GM12875 (cell line): ENCODE results near the gene IL1B.

Source experiments
- H3K4me3 ChIP-seq: one replicate; pipeline ENCODE4 v1.5.1; 2011; ENCODE audit warnings: low read depth, low read length, control low read depth
- CTCF ChIP-seq: IDR thresholded peaks from 2 replicates; pipeline ENCODE4 v1.5.1; 2011; ENCODE audit warnings: low read depth, mild to moderate bottlenecking, control low read depth, inconsistent platforms, low read length, moderate library complexity, borderline replicate concordance; ENCODE audit not compliant: insufficient read depth

The IL1B gene

GRCh38 chr2:112784199-112785189, 52.1 kb downstream of the IL1B start, which contains the start of gene IL1A:
Gene IL1A (minus strand): TSS chr2:112784493. CDS start chr2:112783770, 723 bp downstream.
- H3K4me3 ChIP-seq: no peak within 1 kb of the TSS
- no peak for TF ChIP-seq CTCF

- TF ChIP-seq CTCF: no peak
- H3K4me3 ChIP-seq: no peak overlapping the region
Measured at GRCh38 chr2:112783187-112783714, 53.3 kb downstream of the IL1B start.

- TF ChIP-seq CTCF: no peak
- no peak overlapping the region for H3K4me3 ChIP-seq
Measured at GRCh38 chr2:112782234-112782799, 54.3 kb downstream of the IL1B start.
